ENCODE measurements around the gene RAD51B.

GRCh38 chr14:68630611-68631393 is 811.2 kb downstream of the RAD51B start:
- TF ChIP-seq POLR2A (IDR thresholded peaks at IDR 0.05) (no peak), CTCF (IDR thresholded peaks at IDR 0.05) (no peak)
